HCT116 (cell line): ENCODE results near the gene SSX4B.
"Not testable (repeated sequence)": the region's sequence is repeated elsewhere in the genome, so short reads cannot be mapped to it uniquely, and the experiment has no call there.

Source experiments
- ELF1 ChIP-seq: IDR thresholded peaks from 2 replicates; pipeline ENCODE4 v1.6.1; 2012; ENCODE audit warnings: low read depth, borderline replicate concordance
- EZH2 ChIP-seq: fragments of 200-600 bp; sonication (generic); IDR thresholded peaks from 2 replicates; pipeline ENCODE4 v1.6.1; 2017; ENCODE audit warnings: antibody characterized with exemption, mixed run types
- EZH2phosphoT487 ChIP-seq: fragments of 200-600 bp; IDR thresholded peaks from 2 replicates; pipeline ENCODE4 v1.6.1; 2018; ENCODE audit warnings: antibody characterized with exemption, borderline replicate concordance
- JUND ChIP-seq: IDR thresholded peaks from 2 replicates; pipeline ENCODE4 v1.6.1; 2012
- POLR2A ChIP-seq: IDR thresholded peaks from 2 replicates; pipeline ENCODE4 v1.7.0; 2011; ENCODE audit warnings: borderline replicate concordance; ENCODE audit not compliant: insufficient read depth, insufficient read length; ENCODE audit errors: extremely low read depth
- POLR2AphosphoS5 ChIP-seq: IDR thresholded peaks from 2 replicates; pipeline ENCODE4 v1.6.1; 2011; ENCODE audit warnings: mild to moderate bottlenecking, low read depth, low read length, moderate library complexity
- RAD21 ChIP-seq: IDR thresholded peaks from 2 replicates; pipeline ENCODE4 v1.6.1; 2012; ENCODE audit warnings: low read depth, mild to moderate bottlenecking
- SIN3A ChIP-seq: IDR thresholded peaks from 2 replicates; pipeline ENCODE4 v1.6.1; 2012; ENCODE audit warnings: low read depth
- SP1 ChIP-seq: IDR thresholded peaks from 2 replicates; pipeline ENCODE4 v1.6.1; 2012; ENCODE audit warnings: low read depth
- YY1 ChIP-seq: IDR thresholded peaks from 2 replicates; pipeline ENCODE4 v1.6.1; 2011; ENCODE audit warnings: low read length, low read depth, moderate library complexity, mild to moderate bottlenecking; ENCODE audit not compliant: insufficient replicate concordance; ENCODE audit errors: extremely low read depth
- ZFX ChIP-seq: fragments of 450-650 bp; IDR thresholded peaks from 2 replicates; pipeline ENCODE4 v1.6.1; 2017
- TF ChIP-seq, protein P1 (sequence below): IDR thresholded peaks from 2 replicates; pipeline ENCODE4 v1.6.1; 2012
- TF ChIP-seq, protein P2 (sequence below), 3 experiments: fragments of 200-600 bp in 1 of 3; sonication (generic) in 1 of 3; IDR thresholded peaks in 2 of 3; conservative IDR thresholded peaks in 1 of 3; 2 replicates each; pipeline ENCODE4 v1.5.1; 2012 to 2017; ENCODE audit warnings: low read depth in 2 of 3, low read length in 2 of 3, antibody characterized with exemption in 1 of 3, borderline replicate concordance in 1 of 3, control low read depth in 1 of 3, mild to moderate bottlenecking in 1 of 3, mixed read lengths in 1 of 3, mixed run types in 1 of 3, moderate library complexity in 1 of 3; ENCODE audit not compliant: insufficient read depth in 1 of 3
- TF ChIP-seq, protein P3 (sequence below): IDR thresholded peaks from 2 replicates; pipeline ENCODE4 v1.6.1; 2012; ENCODE audit warnings: low read depth

DNA sequence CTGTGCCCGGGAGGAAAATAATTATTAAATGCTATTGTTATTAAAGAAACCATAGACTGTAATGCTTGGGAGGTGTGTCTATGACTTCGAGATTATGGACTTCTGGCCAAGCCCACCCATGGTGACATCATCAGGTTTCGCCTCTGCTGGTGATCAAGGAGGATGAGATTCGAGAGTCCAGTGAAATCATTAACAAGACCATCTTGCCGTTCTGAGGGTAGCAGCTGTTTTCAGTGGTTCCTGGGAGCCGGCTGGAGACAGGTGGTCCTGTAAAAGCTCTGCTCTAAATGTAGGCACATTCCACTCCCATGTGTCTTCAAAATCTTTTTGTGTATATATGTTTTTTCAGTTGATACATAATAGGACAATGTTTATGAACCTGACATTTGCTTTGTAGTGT lies 52.5 kb downstream of the SSX4B start:
- TF ChIP-seq ELF1, ZFX, POLR2AphosphoS5, POLR2A, SP1, YY1, EZH2, SIN3A, RAD21, EZH2phosphoT487, JUND: not testable (repeated sequence)
- TF ChIP-seq, protein P1, sequence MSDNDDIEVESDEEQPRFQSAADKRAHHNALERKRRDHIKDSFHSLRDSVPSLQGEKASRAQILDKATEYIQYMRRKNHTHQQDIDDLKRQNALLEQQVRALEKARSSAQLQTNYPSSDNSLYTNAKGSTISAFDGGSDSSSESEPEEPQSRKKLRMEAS, result not testable (repeated sequence)
- TF ChIP-seq, protein P2, sequence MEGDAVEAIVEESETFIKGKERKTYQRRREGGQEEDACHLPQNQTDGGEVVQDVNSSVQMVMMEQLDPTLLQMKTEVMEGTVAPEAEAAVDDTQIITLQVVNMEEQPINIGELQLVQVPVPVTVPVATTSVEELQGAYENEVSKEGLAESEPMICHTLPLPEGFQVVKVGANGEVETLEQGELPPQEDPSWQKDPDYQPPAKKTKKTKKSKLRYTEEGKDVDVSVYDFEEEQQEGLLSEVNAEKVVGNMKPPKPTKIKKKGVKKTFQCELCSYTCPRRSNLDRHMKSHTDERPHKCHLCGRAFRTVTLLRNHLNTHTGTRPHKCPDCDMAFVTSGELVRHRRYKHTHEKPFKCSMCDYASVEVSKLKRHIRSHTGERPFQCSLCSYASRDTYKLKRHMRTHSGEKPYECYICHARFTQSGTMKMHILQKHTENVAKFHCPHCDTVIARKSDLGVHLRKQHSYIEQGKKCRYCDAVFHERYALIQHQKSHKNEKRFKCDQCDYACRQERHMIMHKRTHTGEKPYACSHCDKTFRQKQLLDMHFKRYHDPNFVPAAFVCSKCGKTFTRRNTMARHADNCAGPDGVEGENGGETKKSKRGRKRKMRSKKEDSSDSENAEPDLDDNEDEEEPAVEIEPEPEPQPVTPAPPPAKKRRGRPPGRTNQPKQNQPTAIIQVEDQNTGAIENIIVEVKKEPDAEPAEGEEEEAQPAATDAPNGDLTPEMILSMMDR (IDR thresholded peaks at IDR 0.05 in 2 of 3, conservative IDR thresholded peaks at IDR 0.05 in 1 of 3; ENCODE audit: borderline replicate concordance in 1 of 3, insufficient read depth in 1 of 3, low read depth in 2 of 3, low read length in 2 of 3), result not testable (repeated sequence)
- TF ChIP-seq, protein P3, sequence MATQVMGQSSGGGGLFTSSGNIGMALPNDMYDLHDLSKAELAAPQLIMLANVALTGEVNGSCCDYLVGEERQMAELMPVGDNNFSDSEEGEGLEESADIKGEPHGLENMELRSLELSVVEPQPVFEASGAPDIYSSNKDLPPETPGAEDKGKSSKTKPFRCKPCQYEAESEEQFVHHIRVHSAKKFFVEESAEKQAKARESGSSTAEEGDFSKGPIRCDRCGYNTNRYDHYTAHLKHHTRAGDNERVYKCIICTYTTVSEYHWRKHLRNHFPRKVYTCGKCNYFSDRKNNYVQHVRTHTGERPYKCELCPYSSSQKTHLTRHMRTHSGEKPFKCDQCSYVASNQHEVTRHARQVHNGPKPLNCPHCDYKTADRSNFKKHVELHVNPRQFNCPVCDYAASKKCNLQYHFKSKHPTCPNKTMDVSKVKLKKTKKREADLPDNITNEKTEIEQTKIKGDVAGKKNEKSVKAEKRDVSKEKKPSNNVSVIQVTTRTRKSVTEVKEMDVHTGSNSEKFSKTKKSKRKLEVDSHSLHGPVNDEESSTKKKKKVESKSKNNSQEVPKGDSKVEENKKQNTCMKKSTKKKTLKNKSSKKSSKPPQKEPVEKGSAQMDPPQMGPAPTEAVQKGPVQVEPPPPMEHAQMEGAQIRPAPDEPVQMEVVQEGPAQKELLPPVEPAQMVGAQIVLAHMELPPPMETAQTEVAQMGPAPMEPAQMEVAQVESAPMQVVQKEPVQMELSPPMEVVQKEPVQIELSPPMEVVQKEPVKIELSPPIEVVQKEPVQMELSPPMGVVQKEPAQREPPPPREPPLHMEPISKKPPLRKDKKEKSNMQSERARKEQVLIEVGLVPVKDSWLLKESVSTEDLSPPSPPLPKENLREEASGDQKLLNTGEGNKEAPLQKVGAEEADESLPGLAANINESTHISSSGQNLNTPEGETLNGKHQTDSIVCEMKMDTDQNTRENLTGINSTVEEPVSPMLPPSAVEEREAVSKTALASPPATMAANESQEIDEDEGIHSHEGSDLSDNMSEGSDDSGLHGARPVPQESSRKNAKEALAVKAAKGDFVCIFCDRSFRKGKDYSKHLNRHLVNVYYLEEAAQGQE, result not testable (repeated sequence)
